Activated CD8-positive, alpha-beta memory T cell treated with anti-CD3 and anti-CD28 coated beads, Interleukin-2, amount 50 U/mL, for 1 hour (primary cell): ENCODE data around the gene KLHL3.

Experiments used
- DNase-seq: peaks from one replicate; pipeline ENCODE4 v3.0.0-alpha.2; 2020; ENCODE audit errors: extremely low read depth

The KLHL3 gene

DNA sequence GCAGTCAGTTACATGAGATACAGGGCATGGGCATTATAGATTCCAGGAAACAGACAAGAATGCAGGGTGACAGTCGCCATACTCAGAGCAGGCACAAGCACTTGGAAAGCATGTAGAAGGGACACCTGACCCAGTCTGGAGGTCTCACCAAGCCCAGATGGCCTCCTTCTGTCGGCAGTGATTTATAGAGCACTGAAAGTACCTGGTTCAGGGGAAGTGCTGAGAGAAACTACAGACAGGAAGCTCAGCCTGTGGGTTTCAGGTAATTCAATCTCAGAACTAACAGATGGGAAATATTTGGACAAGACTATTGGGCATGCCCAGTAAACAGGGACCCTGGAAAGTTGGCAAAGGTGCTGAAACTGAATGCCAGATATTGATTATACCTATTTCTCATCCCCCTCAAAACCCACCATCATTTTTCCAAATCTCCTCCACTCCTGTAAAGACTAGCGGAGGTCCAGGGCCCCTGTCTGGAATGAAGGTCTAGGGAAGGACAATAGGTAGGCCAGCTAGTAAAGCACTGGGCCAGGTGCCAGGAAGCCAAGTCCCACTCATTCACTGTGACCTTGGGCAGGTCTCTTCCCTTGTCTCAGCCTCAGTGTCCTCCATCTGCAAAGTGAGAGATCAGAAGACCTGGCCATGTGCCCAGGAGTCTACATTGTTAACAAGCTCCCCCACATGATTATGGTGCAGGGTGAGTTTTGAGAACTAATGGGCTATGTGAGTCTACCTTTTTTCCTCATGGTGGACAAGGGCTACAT lies 26.9 kb downstream of the KLHL3 start:
- DNase-seq = no peak

DNA sequence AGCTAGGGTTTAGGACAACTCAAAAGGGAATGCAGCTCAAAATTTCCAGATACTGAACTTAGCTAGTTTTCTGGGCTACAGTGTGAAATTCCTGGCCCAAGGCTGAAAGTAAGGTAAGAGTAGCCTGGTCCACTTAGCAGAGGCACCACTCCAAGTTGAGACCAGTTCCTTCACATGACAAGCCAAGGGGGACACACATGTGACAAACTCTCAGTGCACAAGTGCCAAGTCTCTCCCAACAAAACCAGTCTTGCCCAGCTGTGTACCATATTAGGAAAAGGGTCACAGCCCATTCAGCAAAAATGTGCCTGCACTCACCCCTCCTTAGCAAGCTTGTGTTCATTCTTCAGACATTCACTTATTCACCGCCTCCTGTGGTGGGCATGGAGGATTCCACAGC lies 27.8 kb downstream of the KLHL3 start:
- DNase-seq = no peak

DNA sequence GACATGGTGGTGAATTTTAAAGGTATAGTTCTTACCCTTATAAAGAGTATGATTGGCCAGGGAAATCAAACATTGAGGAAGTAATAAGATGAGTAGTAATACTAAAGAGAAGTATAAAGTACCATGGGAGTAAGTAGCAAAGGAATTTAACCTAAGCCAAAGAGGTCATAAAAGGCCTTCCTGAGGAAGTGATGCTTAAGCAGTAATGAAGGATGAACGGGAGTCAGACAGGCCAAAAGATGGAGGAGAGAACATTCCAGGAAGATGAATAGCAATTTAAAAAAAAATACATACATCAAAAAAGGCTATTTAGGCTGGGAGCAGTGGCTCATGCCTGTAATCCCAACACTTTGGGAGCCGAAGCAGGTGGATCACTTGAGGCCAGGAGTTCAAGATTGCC lies 29.0 kb downstream of the KLHL3 start:
- DNase-seq = no peak

DNA sequence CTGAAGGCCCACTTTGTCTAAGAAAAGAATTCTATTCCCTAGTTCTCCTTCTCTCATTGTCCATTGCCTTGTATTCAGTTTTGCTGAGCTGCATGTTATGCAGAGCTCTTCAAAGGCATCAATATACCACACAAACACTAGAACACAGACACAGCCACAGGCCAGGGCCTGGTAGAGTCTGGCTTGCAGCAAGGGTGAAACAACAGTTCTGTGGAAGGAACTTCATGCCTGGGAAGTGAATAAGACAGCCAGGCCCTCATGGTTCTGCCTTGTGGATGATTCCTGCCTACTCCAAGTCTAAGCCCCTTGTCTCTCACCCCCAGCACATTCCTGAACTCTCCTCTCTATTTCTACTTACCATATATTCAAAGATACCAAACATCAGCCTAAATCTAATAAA lies 30.8 kb downstream of the KLHL3 start:
- no peak for DNase-seq

DNA sequence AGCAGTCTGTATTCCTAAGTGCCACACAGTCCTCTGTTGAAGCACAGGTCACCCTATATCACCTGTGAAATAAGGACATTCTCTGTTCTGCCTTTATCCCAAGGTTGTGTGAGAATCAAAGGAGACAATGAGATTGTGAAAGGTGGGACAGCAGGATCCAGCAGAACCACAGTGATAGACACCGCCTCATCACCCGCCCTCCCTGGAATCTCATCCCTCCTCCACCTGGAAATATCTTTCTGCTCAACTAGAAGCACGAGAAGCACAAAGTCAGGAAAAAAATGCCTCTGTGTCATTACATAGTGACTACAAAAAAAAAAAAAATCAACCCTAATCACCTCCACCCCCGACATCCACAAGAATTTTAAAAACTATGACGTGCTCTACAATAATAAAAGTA lies 32.3 kb downstream of the KLHL3 start:
- DNase-seq = no peak

DNA sequence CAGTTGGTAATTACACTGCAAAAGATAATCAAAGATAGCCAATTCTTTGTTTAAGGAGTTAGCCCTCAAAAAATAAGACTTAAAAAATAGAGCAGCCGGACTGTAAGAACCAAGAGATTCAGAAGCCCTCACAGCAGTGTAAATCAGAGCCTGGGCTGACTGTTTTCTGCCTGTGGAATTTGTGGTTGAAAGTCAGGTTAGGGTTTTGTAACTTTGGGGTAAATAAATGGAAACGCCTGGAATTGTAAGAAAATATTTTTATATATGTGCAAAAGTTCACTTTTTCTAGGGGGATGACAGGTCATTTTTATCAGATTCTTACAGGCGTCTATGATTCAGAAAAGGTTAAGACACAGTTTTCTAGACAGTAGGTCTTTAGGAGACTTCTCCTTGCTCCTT lies 35.6 kb downstream of the KLHL3 start:
- DNase-seq = no peak

DNA sequence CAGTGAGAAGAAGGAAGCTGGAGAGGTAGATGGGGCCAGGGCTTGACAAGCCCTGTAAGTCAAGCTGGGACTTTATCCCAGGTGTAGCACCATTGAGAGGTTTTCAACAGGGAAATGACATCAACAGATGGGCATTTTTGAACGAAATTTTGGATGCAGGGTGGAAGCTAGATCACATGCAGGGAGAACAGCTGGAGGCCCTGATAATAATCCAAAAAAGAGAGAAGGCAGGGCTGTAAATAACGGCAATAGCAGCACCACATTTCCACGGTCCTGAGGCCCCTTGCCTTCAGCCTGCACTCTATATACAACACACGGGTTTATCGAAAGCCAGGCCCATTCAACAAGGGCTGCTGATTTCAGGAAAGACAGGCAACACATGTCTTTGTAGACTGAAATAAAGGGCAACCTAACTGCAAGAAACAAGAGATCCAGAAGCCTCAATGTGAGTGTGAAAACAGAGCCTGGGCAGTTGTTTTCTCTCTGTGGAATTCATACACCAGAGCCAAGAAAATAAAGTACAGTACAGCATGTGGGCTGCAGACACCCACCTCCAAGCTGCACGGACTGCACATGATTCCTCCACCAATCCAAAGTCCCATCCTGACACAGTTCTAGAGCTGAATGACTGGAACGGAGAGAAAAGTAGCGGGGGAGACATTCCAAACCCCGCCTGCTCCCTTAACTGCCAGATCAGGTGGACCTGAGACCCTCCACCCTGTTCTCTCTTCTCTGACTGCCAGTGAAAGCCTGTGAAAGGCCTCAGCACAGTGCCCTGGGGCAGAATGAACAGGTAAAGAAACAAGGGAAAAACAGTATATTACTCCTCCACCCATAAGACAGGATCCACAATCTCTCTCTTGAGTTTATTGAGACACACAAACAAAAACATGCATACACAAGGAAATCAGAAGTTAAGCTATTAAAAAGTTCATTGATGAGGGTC lies 36.3 kb downstream of the KLHL3 start:
- no peak for DNase-seq

DNA sequence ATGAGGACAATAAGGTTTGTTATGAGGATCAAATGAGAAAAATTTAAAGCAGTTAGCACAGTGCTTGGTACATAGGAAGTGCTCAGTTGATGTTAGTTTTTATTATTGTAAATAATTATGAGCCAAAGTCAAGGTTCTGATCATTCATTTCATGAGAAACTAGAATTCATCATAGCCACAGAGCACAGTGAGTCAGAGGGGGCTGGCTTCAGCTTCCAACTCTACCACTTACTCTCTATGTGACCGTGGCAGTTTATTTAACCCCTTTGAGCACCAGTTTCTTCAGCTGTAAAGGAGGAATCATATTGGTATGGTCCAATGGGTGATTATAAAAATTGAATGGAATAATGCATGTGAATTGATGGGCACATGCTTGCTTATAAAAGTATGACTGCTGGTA lies 39.4 kb downstream of the KLHL3 start:
- DNase-seq = no peak

DNA sequence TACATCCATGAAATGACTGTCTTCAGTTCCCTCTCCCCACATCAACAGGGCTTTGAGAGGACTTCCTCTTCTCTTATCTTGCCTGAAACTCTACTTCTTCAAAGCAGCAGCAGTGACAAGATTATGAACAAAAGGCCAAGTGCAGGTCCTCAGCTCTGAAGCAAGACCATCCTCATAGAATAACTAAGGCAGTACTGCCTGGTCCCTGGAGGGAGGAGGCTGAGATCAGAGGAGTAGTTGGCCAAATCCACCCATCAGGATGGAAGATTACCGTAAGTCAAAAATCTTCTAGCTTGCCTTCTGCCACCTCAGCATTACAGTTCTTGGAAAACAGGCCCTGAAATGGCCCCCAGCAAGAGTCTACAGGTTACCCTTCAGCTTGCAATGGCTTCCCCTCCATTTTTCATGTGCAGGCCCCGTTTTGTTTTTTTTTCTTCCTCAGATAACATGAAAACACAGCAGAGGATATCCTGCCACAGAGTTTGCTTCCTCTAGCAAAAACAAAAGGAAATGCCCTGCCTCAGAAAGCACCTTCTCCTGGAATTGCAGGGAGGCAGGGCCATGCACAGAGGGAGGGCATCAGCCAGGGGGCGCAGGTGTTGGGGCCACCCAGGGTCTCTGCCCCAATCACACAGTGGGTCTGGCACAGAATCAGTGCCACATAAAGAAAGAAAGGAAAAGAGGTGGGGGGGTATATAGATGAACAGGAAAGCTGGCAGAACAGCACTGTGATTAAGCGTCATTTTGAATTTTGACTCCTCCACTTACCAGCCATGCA lies 40.0 kb downstream of the KLHL3 start:
- DNase-seq = no peak

DNA sequence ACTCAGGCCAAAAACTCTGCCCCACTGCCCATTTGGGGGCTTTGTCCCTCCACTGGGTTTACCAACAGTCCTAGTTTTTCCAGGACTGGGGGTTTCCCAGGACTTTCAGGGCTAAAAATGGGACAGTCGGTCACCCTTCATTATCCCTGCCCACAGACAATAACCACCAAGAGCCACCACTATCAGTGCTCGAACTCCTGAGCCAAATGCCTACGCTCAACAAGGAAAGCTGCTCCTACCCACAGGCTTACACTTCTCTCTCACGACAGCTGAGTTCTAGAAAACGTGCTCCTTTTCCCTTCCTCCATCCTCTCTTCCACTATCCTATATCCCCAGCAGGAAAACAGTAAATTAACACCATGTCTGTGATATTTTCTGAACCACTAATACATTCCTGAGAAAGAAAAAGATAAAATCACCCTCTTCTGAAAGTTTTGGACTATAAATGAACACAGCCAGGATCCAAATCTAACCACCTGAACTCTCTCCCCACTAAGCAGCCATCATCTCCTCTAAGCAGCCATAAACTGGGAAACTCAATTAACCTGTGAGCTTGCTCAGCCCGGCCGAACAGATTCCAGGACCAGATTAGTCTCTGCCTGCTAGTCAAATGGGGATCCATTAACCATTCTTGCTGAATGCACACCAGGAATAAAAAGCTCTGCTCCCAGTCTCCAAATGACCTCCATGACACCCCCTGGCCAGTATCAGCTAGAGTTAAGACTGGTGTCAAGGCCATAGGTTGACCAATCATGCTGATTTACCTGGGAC lies 41.8 kb downstream of the KLHL3 start:
- no peak for DNase-seq

DNA sequence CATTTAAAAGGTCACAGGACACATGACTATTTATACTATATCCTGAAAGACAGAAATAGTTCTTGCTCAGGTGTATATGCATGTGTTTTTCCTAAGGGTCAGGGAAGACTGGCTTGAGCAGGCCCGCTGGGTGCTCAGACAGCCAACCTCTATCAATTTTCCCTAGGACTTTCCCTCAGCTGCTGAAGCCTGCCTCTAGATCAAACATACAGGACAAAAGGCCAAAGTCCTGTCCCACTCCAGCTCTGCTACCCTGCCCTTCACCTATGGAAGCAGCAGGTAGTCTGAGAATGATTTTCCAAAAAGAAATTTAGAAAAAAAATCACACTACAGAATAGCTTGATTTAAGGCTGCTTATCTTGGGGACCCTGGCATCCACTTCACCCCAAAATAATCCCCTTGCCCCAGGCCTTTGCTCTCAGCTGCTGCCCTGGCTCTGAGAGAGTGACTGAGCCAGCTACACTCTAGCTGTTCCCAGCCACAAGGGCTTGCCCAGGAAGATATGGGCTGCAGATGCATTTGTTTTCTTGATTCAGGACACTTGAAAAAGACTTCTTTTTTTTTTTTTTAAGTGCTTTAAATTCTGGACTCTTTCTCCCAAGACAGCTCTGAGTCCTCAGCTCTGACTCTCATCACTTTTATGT lies 42.5 kb downstream of the KLHL3 start:
- DNase-seq = no peak

DNA sequence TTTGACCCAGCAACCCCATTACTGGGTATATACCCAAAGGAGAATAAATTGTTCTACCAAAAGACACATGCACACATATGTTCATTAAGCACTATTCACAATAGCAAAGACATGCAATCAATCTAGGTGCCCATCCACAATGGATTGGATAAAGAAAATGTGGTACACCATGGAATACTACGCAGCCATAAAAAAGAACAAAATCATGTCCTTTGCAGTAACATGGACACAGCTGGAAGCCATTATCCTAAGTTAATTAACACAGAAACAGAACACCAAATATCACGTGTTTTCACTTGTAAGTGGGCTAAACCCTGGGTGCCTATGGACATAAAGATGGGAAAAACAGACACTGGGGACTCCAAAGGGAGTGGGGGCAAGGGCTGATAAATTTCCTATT lies 46.6 kb downstream of the KLHL3 start:
- no peak for DNase-seq

DNA sequence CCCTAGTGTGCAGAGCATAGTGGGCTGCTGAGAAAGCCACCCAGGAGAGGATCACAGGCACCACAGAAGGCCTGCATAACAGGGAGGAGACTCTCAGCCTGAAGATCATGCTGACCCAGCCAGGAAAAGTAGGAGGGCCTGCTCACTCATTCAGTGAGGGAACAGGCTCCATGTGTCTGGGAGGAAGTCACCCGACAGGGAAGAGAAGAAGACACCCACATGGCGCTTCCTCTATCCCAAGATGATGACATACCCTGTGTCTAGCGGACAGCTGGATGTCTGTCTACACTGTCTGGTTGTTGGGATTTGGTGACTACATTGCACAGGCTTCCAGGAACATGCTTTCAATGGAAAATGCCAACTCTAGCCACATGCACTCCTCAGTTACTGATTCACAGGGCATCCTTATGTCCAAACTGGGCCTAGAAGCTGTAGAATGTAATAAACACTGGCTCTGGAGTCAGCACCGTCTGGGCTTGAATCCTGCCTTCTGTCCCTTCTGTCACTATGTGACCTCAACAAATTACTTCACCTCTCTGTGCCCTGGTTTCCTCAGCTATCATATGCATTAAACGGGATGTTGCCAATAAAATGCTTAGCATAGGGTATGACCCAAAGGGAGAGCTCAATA lies 47.6 kb downstream of the KLHL3 start:
- no peak for DNase-seq

DNA sequence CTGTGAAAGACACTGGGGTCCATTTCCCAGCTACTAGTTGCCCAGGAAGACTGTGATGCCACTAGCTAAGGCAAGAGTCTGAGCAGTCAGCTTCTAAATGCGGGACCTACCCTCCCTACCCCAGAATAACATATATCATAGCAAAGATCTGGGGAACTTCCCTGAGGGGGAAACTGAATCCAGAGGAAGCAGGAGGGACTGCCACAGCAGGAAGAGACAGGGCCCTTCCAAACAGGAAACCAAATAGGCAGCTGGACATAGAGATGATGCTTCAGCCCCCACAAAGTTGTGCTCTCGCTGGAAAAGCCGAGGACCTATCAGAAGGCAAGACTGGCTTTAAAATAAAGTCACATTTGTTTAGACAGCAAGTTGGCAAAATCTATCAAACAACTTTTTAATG lies 51.1 kb downstream of the KLHL3 start:
- DNase-seq = no peak

DNA sequence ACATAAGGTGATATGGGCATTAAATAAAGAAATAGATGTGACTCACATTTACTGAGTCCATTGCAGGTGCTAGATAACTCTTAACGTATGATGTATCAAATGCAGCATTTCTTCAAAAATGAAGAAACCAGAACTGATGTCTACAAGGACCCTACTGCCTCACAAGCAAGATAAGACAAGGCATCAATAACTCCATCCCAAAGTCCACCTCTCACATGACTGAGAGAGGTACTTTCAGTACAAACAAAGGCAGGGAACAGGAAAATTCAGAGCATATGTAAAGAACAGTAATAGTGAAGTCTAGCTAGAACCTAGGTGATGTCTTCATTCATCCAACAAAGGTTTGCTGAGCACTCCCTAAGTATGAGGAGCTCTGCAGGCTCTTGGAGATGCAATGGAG lies 54.7 kb downstream of the KLHL3 start:
- DNase-seq = no peak

DNA sequence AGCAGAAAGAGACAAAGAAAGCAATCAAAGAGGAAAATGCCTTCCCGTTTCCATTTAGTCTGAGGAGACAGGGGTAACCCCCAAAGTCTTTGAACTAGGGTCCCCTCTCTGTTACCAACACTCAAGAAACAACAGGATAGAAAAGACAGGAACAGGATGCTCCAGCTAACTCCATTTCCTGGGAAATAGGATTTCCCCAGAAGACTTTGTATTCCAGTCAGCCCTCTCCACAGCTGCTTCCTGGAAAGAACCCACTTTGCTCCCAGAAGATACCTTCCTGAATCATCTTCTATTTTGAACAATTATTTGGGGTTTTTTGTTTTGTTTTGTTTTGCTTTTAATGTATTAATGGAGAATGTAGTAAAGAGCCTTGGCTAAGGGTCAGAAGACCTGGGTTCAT lies 56.0 kb downstream of the KLHL3 start:
- no peak for DNase-seq

DNA sequence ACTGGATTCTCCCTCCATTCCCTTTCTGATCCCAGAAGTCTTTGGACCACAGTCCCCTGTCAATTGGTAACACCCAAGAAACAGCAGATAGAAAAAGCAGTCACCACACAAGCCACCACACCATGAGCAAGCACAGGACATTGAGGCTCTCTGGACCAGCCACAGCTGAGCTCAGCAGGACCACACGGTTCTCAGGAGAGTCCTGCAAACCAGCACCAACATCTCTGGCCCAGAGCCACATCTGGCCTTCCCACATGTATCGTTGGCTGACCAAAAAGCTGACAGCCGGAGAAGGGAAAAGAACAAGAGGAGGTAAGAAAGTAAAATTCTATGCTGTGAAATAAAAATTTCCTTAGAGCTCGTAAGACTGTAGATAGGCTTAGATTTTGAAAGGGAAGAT lies 56.7 kb downstream of the KLHL3 start:
- no peak for DNase-seq

DNA sequence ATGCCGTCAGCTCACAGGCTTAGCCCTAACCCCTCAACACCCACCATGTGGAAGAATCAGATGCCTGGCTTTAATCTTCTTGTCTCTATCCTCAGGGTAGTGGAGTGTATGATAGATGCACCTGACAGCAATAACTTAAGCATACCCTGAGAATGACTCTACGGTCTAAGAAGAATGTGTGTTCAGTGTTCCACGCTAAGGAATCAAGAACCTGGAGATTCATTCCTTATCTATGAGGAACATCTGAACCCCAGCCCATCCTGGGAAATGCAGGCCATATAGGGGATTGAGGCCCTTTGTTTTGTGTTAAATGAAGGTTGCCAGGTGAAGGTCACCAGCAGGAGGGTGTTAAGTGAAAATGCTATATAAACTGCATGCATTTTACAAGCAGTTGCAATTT lies 63.0 kb downstream of the KLHL3 start:
- DNase-seq = no peak

DNA sequence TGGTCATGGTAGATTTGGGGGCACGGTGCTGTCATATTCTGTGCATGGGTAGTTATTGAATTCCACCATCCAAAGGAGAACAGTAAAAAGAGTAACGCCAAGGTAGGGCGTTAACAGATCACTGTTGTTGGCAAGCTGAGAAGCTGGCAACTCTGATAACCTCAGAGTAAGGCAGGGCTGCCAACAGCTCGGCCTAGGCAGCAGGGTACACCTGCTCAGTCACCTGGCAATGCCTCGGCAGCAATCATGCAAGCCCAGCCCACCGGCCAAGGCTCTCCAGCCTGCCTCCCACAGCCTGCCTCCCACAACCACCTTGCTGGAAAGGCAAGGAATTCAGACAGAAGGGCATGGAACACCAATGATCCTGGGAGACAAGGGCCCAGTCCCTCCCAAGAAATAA lies 63.9 kb downstream of the KLHL3 start:
- no peak for DNase-seq

DNA sequence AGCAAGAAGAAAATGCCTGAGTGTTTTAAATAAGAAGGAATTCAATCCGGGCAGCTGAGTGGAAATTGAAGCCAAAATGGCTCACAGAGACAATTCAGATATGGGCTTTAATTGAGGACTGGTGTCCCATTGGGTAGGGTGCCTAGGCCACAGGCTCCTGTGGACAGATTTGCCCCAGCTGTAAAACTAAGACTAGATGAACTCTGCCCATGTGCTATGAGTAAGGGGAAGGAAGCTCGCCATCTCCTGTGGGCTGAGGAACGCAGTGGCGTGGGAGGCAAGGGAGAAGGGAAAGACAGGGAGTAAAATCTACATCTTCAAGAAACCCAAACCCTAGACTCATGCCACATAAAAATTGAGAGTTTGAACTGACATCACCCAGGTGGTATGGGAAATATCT lies 66.1 kb downstream of the KLHL3 start:
- DNase-seq = no peak

DNA sequence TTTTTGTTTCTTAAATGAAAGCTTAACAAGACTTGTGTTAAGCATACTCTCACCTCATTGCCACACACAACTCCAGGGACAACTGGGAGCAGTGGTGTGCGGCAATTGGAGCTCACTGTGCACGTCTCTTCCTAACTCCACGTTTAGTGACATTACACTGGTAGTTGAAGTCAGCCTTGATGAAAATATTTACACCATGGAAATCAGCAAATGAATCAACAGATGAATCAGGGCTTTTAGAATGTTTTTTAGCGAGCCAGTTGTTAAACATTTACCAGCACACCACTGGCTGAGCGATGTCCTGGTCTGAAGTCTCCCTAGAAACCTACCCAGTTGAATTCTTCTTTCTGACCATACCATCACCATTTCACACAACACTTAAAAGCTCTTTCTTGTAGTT lies 67.3 kb downstream of the KLHL3 start:
- DNase-seq = no peak
